Measurements from ENCODE around the gene ILF2. TPM values are rescaled to one million over a fixed set of nuclear protein-coding genes. Genes with fewer than 3 reads are reported as not detected.
A peak's percentile ranks its signal among the peaks of the same experiment; 100 is the strongest.
"Not testable (repeated sequence)": the region's sequence is repeated elsewhere in the genome, so short reads cannot be mapped to it uniquely, and the experiment has no call there.

ILF2 gene
- total RNA-seq, 1 experiment from 2014 or later = 309 TPM

- no peak for DNase-seq (ENCODE audit: low read depth)
Observed at GRCh38 chr1:153649137-153649862, 21.5 kb downstream of the ILF2 start.

- DNase-seq (ENCODE audit: low read depth) = no peak
Observed at GRCh38 chr1:153648000-153648643, 22.7 kb downstream of the ILF2 start.

- no peak for DNase-seq (ENCODE audit: low read depth)
Observed at GRCh38 chr1:153647346-153647714, 23.5 kb downstream of the ILF2 start.

GRCh38 chr1:153646672-153647345, 24.0 kb downstream of the ILF2 start:
- DNase-seq (ENCODE audit: low read depth) = no peak

GRCh38 chr1:153643816-153644215, 27.0 kb downstream of the ILF2 start:
- no peak for DNase-seq (ENCODE audit: low read depth)

- DNase-seq (ENCODE audit: low read depth) = no peak
Observed at GRCh38 chr1:153643100-153643499, 27.7 kb downstream of the ILF2 start.

GRCh38 chr1:153642161-153642560, 28.6 kb downstream of the ILF2 start:
- no peak for DNase-seq (ENCODE audit: low read depth)

GRCh38 chr1:153640861-153641260, 29.9 kb downstream of the ILF2 start:
- DNase-seq (ENCODE audit: low read depth) = no peak

- not testable (repeated sequence) for DNase-seq (ENCODE audit: low read depth)
Observed at GRCh38 chr1:153640213-153640612, 30.6 kb downstream of the ILF2 start.

GRCh38 chr1:153639280-153639679, 31.5 kb downstream of the ILF2 start:
- no peak for DNase-seq (ENCODE audit: low read depth)

- DNase-seq (ENCODE audit: low read depth) = no peak
Observed at GRCh38 chr1:153638261-153638660, 32.5 kb downstream of the ILF2 start.

- DNase-seq (ENCODE audit: low read depth) = no peak
Observed at GRCh38 chr1:153636312-153636711, 34.5 kb downstream of the ILF2 start.

GRCh38 chr1:153635872-153636271, 34.9 kb downstream of the ILF2 start:
- no peak for DNase-seq (ENCODE audit: low read depth)

GRCh38 chr1:153633754-153634665, 36.8 kb downstream of the ILF2 start, which contains the start of gene CHTOP:
TSS of gene CHTOP (plus strand) at chr1:153634066. CDS start at chr1:153636589, 2,523 bp downstream.
- DNase-seq (ENCODE audit: low read depth) = peak; percentile 96

GRCh38 chr1:153633161-153633753, 37.5 kb downstream of the ILF2 start:
- DNase-seq (ENCODE audit: low read depth) = no peak

GRCh38 chr1:153631047-153632022, 39.5 kb downstream of the ILF2 start:
- no peak for DNase-seq (ENCODE audit: low read depth)

- DNase-seq (ENCODE audit: low read depth) = no peak
Observed at GRCh38 chr1:153630384-153630783, 40.4 kb downstream of the ILF2 start.

- DNase-seq (ENCODE audit: low read depth) = no peak
Observed at GRCh38 chr1:153629971-153630370, 40.8 kb downstream of the ILF2 start.

- no peak for DNase-seq (ENCODE audit: low read depth)
Observed at GRCh38 chr1:153629343-153629665, 41.5 kb downstream of the ILF2 start.

GRCh38 chr1:153628638-153629342, 42.0 kb downstream of the ILF2 start:
- DNase-seq (ENCODE audit: low read depth) = no peak
